ENCODE measurements around the gene USP11. TPM values are rescaled to one million over a fixed set of nuclear protein-coding genes. Genes with fewer than 3 reads are reported as not detected.

The USP11 gene
- polyA plus RNA-seq, 1 donor (not counting 4 experiments of a cell fraction or from before 2014, with no cell fraction given): 6.3 TPM

DNA sequence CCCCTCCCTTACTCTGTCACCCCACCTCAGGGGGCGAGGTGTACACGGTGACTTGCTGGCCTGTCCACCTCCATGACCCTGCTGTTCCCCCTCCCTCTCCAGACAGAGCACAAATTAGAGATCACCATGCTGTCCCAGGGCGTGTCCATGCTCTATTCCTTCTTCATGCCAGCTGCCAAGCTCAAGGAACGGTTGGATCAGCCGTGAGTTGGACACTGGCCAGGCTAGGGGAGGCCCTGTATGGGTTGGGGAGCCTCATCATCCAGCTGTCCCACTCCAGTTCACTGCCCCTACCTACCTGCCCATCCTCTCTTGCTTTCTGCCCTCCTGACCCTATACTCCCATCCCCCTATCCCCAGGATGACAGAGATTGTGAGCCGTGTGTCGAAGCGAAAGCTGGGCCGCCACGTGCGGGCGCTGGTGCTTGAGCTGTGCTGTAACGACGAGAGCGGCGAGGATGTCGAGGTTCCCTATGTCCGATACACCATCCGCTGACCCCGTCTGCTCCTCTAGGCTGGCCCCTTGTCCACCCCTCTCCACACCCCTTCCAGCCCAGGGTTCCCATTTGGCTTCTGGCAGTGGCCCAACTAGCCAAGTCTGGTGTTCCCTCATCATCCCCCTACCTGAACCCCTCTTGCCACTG, 18.3 kb upstream of the USP11 start:
- dilution Hi-C loops (cut with MboI; ENCODE audit: extremely low pct_ligation_motif_present, low sequenced_read_pairs): no loop called here
- H3K4me3 ChIP-seq (ENCODE audit: control insufficient read depth in 2 of 3, extremely low read depth in 1 of 3, insufficient read depth in 2 of 3, low read depth in 1 of 3, low read length in 3 of 3): no peak overlapping the region
- FAIRE-seq: no peak

DNA sequence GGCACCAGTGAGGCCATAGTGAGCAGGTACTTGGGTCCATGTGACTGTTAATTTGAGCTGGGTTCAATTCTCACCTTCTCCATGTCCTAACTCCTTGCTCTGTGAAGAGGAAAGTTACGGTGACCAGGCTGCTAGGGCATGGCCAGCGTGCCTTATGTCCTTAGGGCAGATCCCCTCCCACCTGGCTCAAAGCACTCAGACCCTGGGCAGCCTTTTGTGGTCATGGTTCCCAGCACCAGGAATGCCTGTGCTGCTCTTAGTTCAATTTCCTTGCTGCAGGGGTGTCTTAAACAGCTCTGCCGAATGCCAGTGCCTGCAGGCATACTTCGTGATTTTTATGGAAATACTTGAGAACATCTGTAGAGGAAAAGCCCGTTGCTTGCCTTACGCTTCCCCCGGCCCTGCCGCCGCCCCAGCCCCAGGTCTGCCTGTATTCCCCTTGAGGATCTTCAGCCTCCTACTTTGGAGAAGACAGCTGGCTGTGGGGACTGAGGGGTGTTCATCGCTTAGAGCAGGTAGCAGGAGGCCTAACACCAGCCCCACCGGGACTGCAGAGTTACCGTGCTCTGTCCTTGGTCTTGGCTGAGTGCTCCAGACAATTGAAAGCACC, 17.4 kb upstream of the USP11 start:
- Histone ChIP-seq H3K79me2 (ENCODE audit: control insufficient read depth, insufficient read depth, low read length) (peaks cover 18% of the 10 kb centered on the region), H3K27me3 (ENCODE audit: control insufficient read depth, extremely low read depth, insufficient read depth, low read length) (no peaks in the 10 kb centered on the region), H3K36me3 (ENCODE audit: control insufficient read depth in 2 of 2, extremely low read depth in 1 of 2, insufficient read depth in 2 of 2, low read length in 2 of 2) (peaks cover 46 to 50% of the 10 kb centered on the region in 2 experiments), H3K4me1 (ENCODE audit: control insufficient read depth, extremely low read depth, insufficient read depth, low read length) (peaks cover 31% of the 10 kb centered on the region), H3K4me2 (ENCODE audit: control insufficient read depth, extremely low read depth, insufficient read depth, low read depth, low read length) (no peak overlapping the region), H2AFZ (ENCODE audit: control insufficient read depth, low read length) (no peak overlapping the region), H4K20me1 (ENCODE audit: control insufficient read depth, extremely low read depth, insufficient read depth, low read length) (peaks cover 25% of the 10 kb centered on the region), H3K9me3 (ENCODE audit: control insufficient read depth, low read depth, low read length) (no peaks in the 10 kb centered on the region), H3K9ac (ENCODE audit: control insufficient read depth, extremely low read depth, insufficient read depth, low read length) (no peak overlapping the region), H3K4me3 (ENCODE audit: control insufficient read depth in 2 of 3, extremely low read depth in 1 of 3, insufficient read depth in 2 of 3, low read depth in 1 of 3, low read length in 3 of 3) (no peak overlapping the region), H3K9me1 (ENCODE audit: control insufficient read depth, extremely low read depth, insufficient read depth, low read length) (no peaks in the 10 kb centered on the region), H3K27ac (ENCODE audit: control insufficient read depth, insufficient read depth, low read length) (no peak overlapping the region)
- TF ChIP-seq, protein P1, sequence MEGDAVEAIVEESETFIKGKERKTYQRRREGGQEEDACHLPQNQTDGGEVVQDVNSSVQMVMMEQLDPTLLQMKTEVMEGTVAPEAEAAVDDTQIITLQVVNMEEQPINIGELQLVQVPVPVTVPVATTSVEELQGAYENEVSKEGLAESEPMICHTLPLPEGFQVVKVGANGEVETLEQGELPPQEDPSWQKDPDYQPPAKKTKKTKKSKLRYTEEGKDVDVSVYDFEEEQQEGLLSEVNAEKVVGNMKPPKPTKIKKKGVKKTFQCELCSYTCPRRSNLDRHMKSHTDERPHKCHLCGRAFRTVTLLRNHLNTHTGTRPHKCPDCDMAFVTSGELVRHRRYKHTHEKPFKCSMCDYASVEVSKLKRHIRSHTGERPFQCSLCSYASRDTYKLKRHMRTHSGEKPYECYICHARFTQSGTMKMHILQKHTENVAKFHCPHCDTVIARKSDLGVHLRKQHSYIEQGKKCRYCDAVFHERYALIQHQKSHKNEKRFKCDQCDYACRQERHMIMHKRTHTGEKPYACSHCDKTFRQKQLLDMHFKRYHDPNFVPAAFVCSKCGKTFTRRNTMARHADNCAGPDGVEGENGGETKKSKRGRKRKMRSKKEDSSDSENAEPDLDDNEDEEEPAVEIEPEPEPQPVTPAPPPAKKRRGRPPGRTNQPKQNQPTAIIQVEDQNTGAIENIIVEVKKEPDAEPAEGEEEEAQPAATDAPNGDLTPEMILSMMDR (optimal IDR thresholded peaks at IDR 0.05 in 1 of 3, IDR thresholded peaks at IDR 0.05 in 1 of 3, conservative IDR thresholded peaks at IDR 0.05 in 1 of 3; ENCODE audit: extremely low read depth in 1 of 3, insufficient read depth in 2 of 3, low read length in 3 of 3): no peak
- TF ChIP-seq EZH2 (IDR thresholded peaks at IDR 0.05; ENCODE audit: low read length): no peak
- dilution Hi-C loops (cut with MboI; ENCODE audit: extremely low pct_ligation_motif_present, low sequenced_read_pairs): no loop called here
- FAIRE-seq (no peak), DNase-seq (ENCODE audit: low read depth, low spot score) (no peak)

More for the DNA sequence above, 18.3 kb upstream of the USP11 start:
- Histone ChIP-seq H3K9me3 (ENCODE audit: control insufficient read depth, low read depth, low read length) (no peaks in the 10 kb centered on the region), H3K27ac (ENCODE audit: control insufficient read depth, insufficient read depth, low read length) (no peak overlapping the region), H3K9ac (ENCODE audit: control insufficient read depth, extremely low read depth, insufficient read depth, low read length) (no peak overlapping the region), H3K79me2 (ENCODE audit: control insufficient read depth, insufficient read depth, low read length) (peaks cover 12% of the 10 kb centered on the region), H3K27me3 (ENCODE audit: control insufficient read depth, extremely low read depth, insufficient read depth, low read length) (no peaks in the 10 kb centered on the region), H3K4me2 (ENCODE audit: control insufficient read depth, extremely low read depth, insufficient read depth, low read depth, low read length) (no peak overlapping the region), H2AFZ (ENCODE audit: control insufficient read depth, low read length) (no peak overlapping the region), H3K36me3 (ENCODE audit: control insufficient read depth in 2 of 2, extremely low read depth in 1 of 2, insufficient read depth in 2 of 2, low read length in 2 of 2) (peaks cover 55 to 57% of the 10 kb centered on the region in 2 experiments), H3K9me1 (ENCODE audit: control insufficient read depth, extremely low read depth, insufficient read depth, low read length) (no peaks in the 10 kb centered on the region), H4K20me1 (ENCODE audit: control insufficient read depth, extremely low read depth, insufficient read depth, low read length) (peaks cover 16% of the 10 kb centered on the region), H3K4me1 (ENCODE audit: control insufficient read depth, extremely low read depth, insufficient read depth, low read length) (peaks cover 23% of the 10 kb centered on the region)
- DNase-seq (ENCODE audit: low read depth, low spot score): no peak
- TF ChIP-seq, protein P1 (optimal IDR thresholded peaks at IDR 0.05 in 1 of 3, IDR thresholded peaks at IDR 0.05 in 1 of 3, conservative IDR thresholded peaks at IDR 0.05 in 1 of 3; ENCODE audit: extremely low read depth in 1 of 3, insufficient read depth in 2 of 3, low read length in 3 of 3): no peak
- TF ChIP-seq EZH2 (IDR thresholded peaks at IDR 0.05; ENCODE audit: low read length): no peak
